ENCODE measurements around the gene C14orf93.

The C14orf93 gene

GRCh38 chr14:23009939-23010726 lies at the start of gene C14orf93:
Gene C14orf93, minus strand, starts transcription at chr14:23010143. Its CDS starts 11,120 bp downstream, at chr14:22999023.
- DNase-seq (ENCODE audit: low read depth, low spot score): peak; percentile 37

- no peak for DNase-seq (ENCODE audit: low read depth, low spot score)
Observed at GRCh38 chr14:23058654-23059504, 48.9 kb upstream of the C14orf93 start.

- peak; percentile 63 for DNase-seq (ENCODE audit: low read depth, low spot score)
Observed at GRCh38 chr14:23057757-23058653, 48.1 kb upstream of the C14orf93 start.

GRCh38 chr14:23056956-23057756 lies 47.2 kb upstream of the C14orf93 start, which contains the start of gene CDH24:
Gene CDH24, minus strand, starts transcription at chr14:23057520. Its CDS starts 1,787 bp downstream, at chr14:23055733.
- DNase-seq (ENCODE audit: low read depth, low spot score): no peak

GRCh38 chr14:23056145-23056955 lies 46.4 kb upstream of the C14orf93 start:
- no peak for DNase-seq (ENCODE audit: low read depth, low spot score)

GRCh38 chr14:23055621-23056144 lies 45.7 kb upstream of the C14orf93 start:
- DNase-seq (ENCODE audit: low read depth, low spot score): no peak

- no peak for DNase-seq (ENCODE audit: low read depth, low spot score)
Observed at GRCh38 chr14:23055147-23055550, 45.2 kb upstream of the C14orf93 start.

- DNase-seq (ENCODE audit: low read depth, low spot score): no peak
Observed at GRCh38 chr14:23054000-23054811, 44.3 kb upstream of the C14orf93 start.

GRCh38 chr14:23053426-23053825 lies 43.5 kb upstream of the C14orf93 start:
- no peak for DNase-seq (ENCODE audit: low read depth, low spot score)

- no peak for DNase-seq (ENCODE audit: low read depth, low spot score)
Observed at GRCh38 chr14:23052671-23053070, 42.7 kb upstream of the C14orf93 start.

GRCh38 chr14:23052182-23052623 lies 42.3 kb upstream of the C14orf93 start:
- no peak for DNase-seq (ENCODE audit: low read depth, low spot score)

- DNase-seq (ENCODE audit: low read depth, low spot score): no peak
Observed at GRCh38 chr14:23051141-23052057, 41.5 kb upstream of the C14orf93 start.

GRCh38 chr14:23049011-23049410 lies 39.1 kb upstream of the C14orf93 start:
- DNase-seq (ENCODE audit: low read depth, low spot score): no peak

- no peak for DNase-seq (ENCODE audit: low read depth, low spot score)
Observed at GRCh38 chr14:23047751-23048693, 38.1 kb upstream of the C14orf93 start.

GRCh38 chr14:23047034-23047634 lies 37.2 kb upstream of the C14orf93 start:
- DNase-seq (ENCODE audit: low read depth, low spot score): no peak
